Loucy (cell line): Measurements from ENCODE around the gene N4BP3.

Experiments used
- H2AFZ ChIP-seq: fragments of 200-600 bp; sonication (generic); 2 replicates; pipeline ENCODE4 v1.6.0; 2016; ENCODE audit warnings: antibody characterized with exemption, mild to moderate bottlenecking, low read length, moderate library complexity
- H3F3A ChIP-seq: fragments of 200-600 bp; 2 replicates; pipeline ENCODE4 v1.6.0; 2016; ENCODE audit warnings: antibody characterized with exemption, low read depth, mild to moderate bottlenecking
- H3K27me3 ChIP-seq: fragments of 200-600 bp; sonication (generic); 2 replicates; pipeline ENCODE4 v1.6.1; 2014; ENCODE audit warnings: low read length, mild to moderate bottlenecking; ENCODE audit not compliant: insufficient read depth, poor library complexity, severe bottlenecking
- H3K36me3 ChIP-seq: fragments of 200-600 bp; sonication (generic); 2 replicates; pipeline ENCODE4 v1.6.1; 2016; ENCODE audit warnings: low read length; ENCODE audit not compliant: insufficient read depth
- H3K4me1 ChIP-seq: fragments of 200-600 bp; sonication (generic); 2 replicates; pipeline ENCODE4 v1.5.1; 2014; ENCODE audit warnings: low read length, mild to moderate bottlenecking; ENCODE audit not compliant: insufficient read depth, poor library complexity, severe bottlenecking
- H3K4me2 ChIP-seq: fragments of 200-600 bp; sonication (generic); 2 replicates; pipeline ENCODE4 v1.6.0; 2014; ENCODE audit warnings: antibody characterized with exemption, low read length, low read depth, mild to moderate bottlenecking; ENCODE audit not compliant: poor library complexity, severe bottlenecking
- H3K4me3 ChIP-seq: fragments of 200-600 bp; sonication (generic); 2 replicates; pipeline ENCODE4 v1.5.1; 2014; ENCODE audit warnings: low read length, mild to moderate bottlenecking, mixed read lengths; ENCODE audit not compliant: poor library complexity, severe bottlenecking
- H3K79me2 ChIP-seq: fragments of 200-600 bp; sonication (generic); 2 replicates; pipeline ENCODE4 v1.6.1; 2014; ENCODE audit warnings: low read length; ENCODE audit not compliant: insufficient read depth
- H3K9ac ChIP-seq: fragments of 200-600 bp; sonication (generic); 2 replicates; pipeline ENCODE4 v1.6.0; 2014; ENCODE audit warnings: mild to moderate bottlenecking, low read depth, low read length, moderate library complexity; ENCODE audit not compliant: poor library complexity, severe bottlenecking
- H3K9me2 ChIP-seq: fragments of 200-600 bp; sonication (generic); replicated peaks from 2 replicates; pipeline ENCODE4 v1.6.1; 2016; ENCODE audit warnings: low read depth, low read length, mixed read lengths
- H3K9me3 ChIP-seq: fragments of 200-600 bp; sonication (generic); 2 replicates; pipeline ENCODE4 v1.6.1; 2014; ENCODE audit warnings: mild to moderate bottlenecking, antibody characterized with exemption, low read length, low read depth; ENCODE audit not compliant: insufficient read depth
- H4K20me1 ChIP-seq: fragments of 200-600 bp; sonication (generic); 2 replicates; pipeline ENCODE4 v1.6.0; 2014; ENCODE audit warnings: antibody characterized with exemption, low read length, mild to moderate bottlenecking; ENCODE audit not compliant: insufficient read depth, poor library complexity, severe bottlenecking
- CTCF ChIP-seq: fragments of 200-600 bp; sonication (generic); conservative IDR thresholded peaks from 2 replicates; pipeline ENCODE4 v1.5.1; 2014; ENCODE audit warnings: mild to moderate bottlenecking, antibody characterized with exemption, low read length
- EZH2phosphoT487 ChIP-seq: fragments of 200-600 bp; IDR thresholded peaks from 2 replicates; pipeline ENCODE4 v1.6.1; 2018; ENCODE audit warnings: antibody characterized with exemption, mild to moderate bottlenecking, moderate library complexity, borderline replicate concordance

N4BP3 gene

GRCh38 chr5:178113141-178113787, at the start of gene N4BP3:
N4BP3 (plus strand) TSS chr5:178113532; CDS start chr5:178119584, 6,052 bp downstream.
- peak within 1 kb of the TSS; percentile 80 for H3K4me3 ChIP-seq
- H3K27me3 ChIP-seq: no peaks in the 10 kb centered on the region

GRCh38 chr5:178067755-178068154, 45.6 kb upstream of the N4BP3 start:
- H3K4me1 ChIP-seq: no peaks in the 10 kb centered on the region
- no peak overlapping the region for H2AFZ ChIP-seq
- H3K9ac ChIP-seq: no peak overlapping the region
- no peaks in the 10 kb centered on the region for H3K79me2 ChIP-seq
- H3K9me2 ChIP-seq: no peaks in the 10 kb centered on the region
- no peaks in the 10 kb centered on the region for H3F3A ChIP-seq
- no peak for TF ChIP-seq CTCF
- no peak for TF ChIP-seq EZH2phosphoT487
- H4K20me1 ChIP-seq: no peaks in the 10 kb centered on the region
- no peaks in the 10 kb centered on the region for H3K9me3 ChIP-seq
- no peak overlapping the region for H3K4me2 ChIP-seq
- H3K36me3 ChIP-seq: no peaks in the 10 kb centered on the region
- no peaks in the 10 kb centered on the region for H3K27me3 ChIP-seq
- H3K4me3 ChIP-seq: no peak overlapping the region

More at GRCh38 chr5:178113141-178113787, at the start of gene N4BP3:
- no peaks in the 10 kb centered on the region for H3K36me3 ChIP-seq
- peak within 1 kb of the TSS; percentile 93 for H3K4me2 ChIP-seq
- H3K9me3 ChIP-seq: no peaks in the 10 kb centered on the region
- peaks cover 15% of the 10 kb centered on the region for H3K4me1 ChIP-seq
- H3K9ac ChIP-seq: peak within 1 kb of the TSS; percentile 73
- TF ChIP-seq EZH2phosphoT487 (no peak), CTCF (no peak)
- no peaks in the 10 kb centered on the region for H3F3A ChIP-seq
- H4K20me1 ChIP-seq: no peaks in the 10 kb centered on the region
- H3K9me2 ChIP-seq: no peaks in the 10 kb centered on the region
- H3K79me2 ChIP-seq: peaks cover 40% of the 10 kb centered on the region; the same call in 1 of the 2 replicates
- H2AFZ ChIP-seq: peak within 1 kb of the TSS; percentile 51; the same call in 1 of the 2 replicates

GRCh38 chr5:178068293-178068692, 45.0 kb upstream of the N4BP3 start:
- H3K4me2 ChIP-seq: no peak overlapping the region
- no peaks in the 10 kb centered on the region for H3K9me3 ChIP-seq
- no peaks in the 10 kb centered on the region for H4K20me1 ChIP-seq
- no peaks in the 10 kb centered on the region for H3K36me3 ChIP-seq
- no peaks in the 10 kb centered on the region for H3K9me2 ChIP-seq
- H3K27me3 ChIP-seq: no peaks in the 10 kb centered on the region
- H3K4me1 ChIP-seq: no peaks in the 10 kb centered on the region
- TF ChIP-seq CTCF (no peak), EZH2phosphoT487 (no peak)
- no peak overlapping the region for H2AFZ ChIP-seq
- no peak overlapping the region for H3K4me3 ChIP-seq
- H3K9ac ChIP-seq: no peak overlapping the region
- no peaks in the 10 kb centered on the region for H3F3A ChIP-seq
- H3K79me2 ChIP-seq: no peaks in the 10 kb centered on the region
